Upper lobe of right lung (tissue), 1 donor: Measurements from ENCODE around the gene GPR75. TPM values are rescaled to one million over a fixed set of nuclear protein-coding genes. Genes with fewer than 3 reads are reported as not detected.

Experiments used
- ATAC-seq: fragments of 200-7000 bp; cut with Tn5 transposase; one replicate; pipeline ENCODE4 v1.9.1; 2020; ENCODE audit warnings: mild to moderate bottlenecking, moderate library complexity
- DNase-seq: peaks from one replicate; pipeline ENCODE4 v3.0.0-alpha.2; 2020
- H3K27ac ChIP-seq: fragments of 200-600 bp; one replicate; pipeline ENCODE4 v1.8.0; 2022
- H3K27me3 ChIP-seq: fragments of 200-600 bp; one replicate; pipeline ENCODE4 v1.8.0; 2022; ENCODE audit warnings: mild to moderate bottlenecking
- H3K36me3 ChIP-seq: fragments of 200-600 bp; one replicate; pipeline ENCODE4 v1.8.0; 2022
- H3K4me1 ChIP-seq: fragments of 200-600 bp; one replicate; pipeline ENCODE4 v1.8.0; 2022
- H3K4me3 ChIP-seq: fragments of 200-600 bp; one replicate; pipeline ENCODE4 v1.8.0; 2022; ENCODE audit warnings: mild to moderate bottlenecking
- H3K9me3 ChIP-seq: fragments of 200-600 bp; one replicate; pipeline ENCODE4 v1.8.0; 2022
- intact Hi-C: fragments of 100-400 bp; cut with DNase I; formaldehyde crosslinking; loops from one replicate; pipeline ENCODE4 v1.11.0; 2022
- total RNA-seq: library from RNA; stranded (reverse); fragmentation: NEBNext Ultra II Directional; extraction: Animal tissue kit (Norgen Biotek cat#: 25700); gene quantifications from one replicate; pipeline ENCODE4 v1.2.1, GENCODE V29; 2021
- TF ChIP-seq, protein P1 (sequence below): fragments of 200-600 bp; IDR thresholded peaks from one replicate; pipeline ENCODE4 v1.8.0; 2022; ENCODE audit warnings: antibody characterized with exemption
- donor health status: DM: no; HTN: yes; CAD: no; lungs with severe emphysema.

GPR75 gene
- total RNA-seq, 1 donor from 2014 or later: 2.5 TPM

- no peak overlapping the region for H3K4me3 ChIP-seq
- TF ChIP-seq, protein P1, sequence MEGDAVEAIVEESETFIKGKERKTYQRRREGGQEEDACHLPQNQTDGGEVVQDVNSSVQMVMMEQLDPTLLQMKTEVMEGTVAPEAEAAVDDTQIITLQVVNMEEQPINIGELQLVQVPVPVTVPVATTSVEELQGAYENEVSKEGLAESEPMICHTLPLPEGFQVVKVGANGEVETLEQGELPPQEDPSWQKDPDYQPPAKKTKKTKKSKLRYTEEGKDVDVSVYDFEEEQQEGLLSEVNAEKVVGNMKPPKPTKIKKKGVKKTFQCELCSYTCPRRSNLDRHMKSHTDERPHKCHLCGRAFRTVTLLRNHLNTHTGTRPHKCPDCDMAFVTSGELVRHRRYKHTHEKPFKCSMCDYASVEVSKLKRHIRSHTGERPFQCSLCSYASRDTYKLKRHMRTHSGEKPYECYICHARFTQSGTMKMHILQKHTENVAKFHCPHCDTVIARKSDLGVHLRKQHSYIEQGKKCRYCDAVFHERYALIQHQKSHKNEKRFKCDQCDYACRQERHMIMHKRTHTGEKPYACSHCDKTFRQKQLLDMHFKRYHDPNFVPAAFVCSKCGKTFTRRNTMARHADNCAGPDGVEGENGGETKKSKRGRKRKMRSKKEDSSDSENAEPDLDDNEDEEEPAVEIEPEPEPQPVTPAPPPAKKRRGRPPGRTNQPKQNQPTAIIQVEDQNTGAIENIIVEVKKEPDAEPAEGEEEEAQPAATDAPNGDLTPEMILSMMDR: no peak
- intact Hi-C loops: no loop called here
- ATAC-seq: no peak
- no peaks in the 10 kb centered on the region for H3K9me3 ChIP-seq
- DNase-seq: no peak
- H3K27me3 ChIP-seq: no peaks in the 10 kb centered on the region
- H3K4me1 ChIP-seq: peaks cover 11% of the 10 kb centered on the region
- H3K36me3 ChIP-seq: peaks cover 6% of the 10 kb centered on the region
- H3K27ac ChIP-seq: no peak overlapping the region
These were observed 30.3 kb downstream of the GPR75 start for GRCh38 chr2:53829273-53829979.

DNA sequence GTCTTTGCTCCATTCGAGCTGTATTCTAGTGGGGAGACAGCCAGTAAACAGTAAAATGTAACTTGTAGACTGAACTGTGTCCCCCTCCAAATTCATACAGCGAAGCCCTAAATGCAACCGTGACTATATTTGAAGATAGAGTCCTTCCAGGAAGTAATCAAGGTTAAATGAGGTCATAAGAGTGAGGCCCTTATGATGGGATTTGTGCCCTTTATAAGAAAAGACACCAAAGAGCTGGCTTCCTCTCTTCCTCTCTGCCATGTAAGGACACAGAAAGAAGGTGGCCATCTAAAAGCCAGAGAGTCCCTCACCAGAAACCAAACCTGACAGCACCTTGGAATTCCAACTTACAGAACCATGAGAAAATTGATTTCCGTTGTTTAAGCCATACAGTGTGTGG lies 31.4 kb downstream of the GPR75 start:
- peaks cover 11% of the 10 kb centered on the region for H3K4me1 ChIP-seq
- no peaks in the 10 kb centered on the region for H3K27me3 ChIP-seq
- peaks cover 6% of the 10 kb centered on the region for H3K36me3 ChIP-seq
- intact Hi-C loops: no loop called here
- no peak for ATAC-seq
- H3K9me3 ChIP-seq: no peaks in the 10 kb centered on the region
- no peak for DNase-seq
- no peak overlapping the region for H3K27ac ChIP-seq
- no peak overlapping the region for H3K4me3 ChIP-seq
- TF ChIP-seq, protein P1: no peak

- ATAC-seq: no peak
- H3K27me3 ChIP-seq: no peaks in the 10 kb centered on the region
- TF ChIP-seq, protein P1: no peak
- H3K27ac ChIP-seq: peak overlapping the region; percentile 6
- no peak overlapping the region for H3K4me3 ChIP-seq
- intact Hi-C loops: no loop called here
- H3K4me1 ChIP-seq: peaks cover 11% of the 10 kb centered on the region
- no peak for DNase-seq
- H3K9me3 ChIP-seq: no peaks in the 10 kb centered on the region
- H3K36me3 ChIP-seq: peaks cover 6% of the 10 kb centered on the region
These were observed 32.2 kb downstream of the GPR75 start for GRCh38 chr2:53827398-53828175.

DNA sequence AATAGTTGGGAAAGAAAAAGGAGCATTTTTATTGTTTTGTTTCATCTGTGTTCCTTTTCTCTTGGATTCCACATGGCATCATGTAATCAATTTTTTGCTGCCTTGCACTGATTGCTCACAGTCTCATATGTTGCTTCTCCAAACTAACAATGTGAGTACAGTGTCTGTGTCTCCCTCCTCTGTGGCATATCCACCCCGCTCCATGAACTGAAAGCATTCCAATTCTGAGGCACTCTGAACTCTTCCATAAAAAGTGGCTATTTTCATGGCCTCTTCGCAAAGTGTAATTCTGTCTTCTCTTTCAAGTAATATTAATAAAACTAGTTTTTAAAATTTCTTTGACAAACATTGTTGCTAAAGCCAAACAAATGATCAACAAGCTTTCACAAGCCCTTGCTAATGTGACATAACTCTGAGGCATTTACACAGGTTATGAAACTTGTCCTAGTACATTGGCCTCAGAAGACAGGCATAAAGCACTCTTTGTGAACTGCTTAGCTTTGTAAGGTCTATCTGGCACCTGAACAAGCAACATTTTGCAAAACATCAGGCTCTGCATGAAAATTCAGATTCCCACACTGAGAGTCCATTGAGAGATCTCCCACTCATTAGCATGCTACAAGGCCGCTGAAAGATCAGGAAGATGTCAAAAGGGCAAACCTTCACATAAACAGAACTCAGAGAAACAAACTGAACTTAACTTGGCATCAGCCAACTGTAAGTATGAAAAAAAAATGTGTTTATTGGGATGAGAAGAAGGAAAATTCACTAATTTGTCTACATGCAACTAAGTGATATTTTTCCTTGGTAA lies 33.0 kb downstream of the GPR75 start:
- DNase-seq: no peak
- peak overlapping the region; percentile 47 for H3K27ac ChIP-seq
- peak; percentile 77 for ATAC-seq
- TF ChIP-seq, protein P1: no peak
- H3K27me3 ChIP-seq: no peaks in the 10 kb centered on the region
- no peak overlapping the region for H3K4me3 ChIP-seq
- H3K4me1 ChIP-seq: peaks cover 11% of the 10 kb centered on the region
- H3K9me3 ChIP-seq: no peaks in the 10 kb centered on the region
- intact Hi-C loops: no loop called here
- peaks cover 6% of the 10 kb centered on the region for H3K36me3 ChIP-seq

DNA sequence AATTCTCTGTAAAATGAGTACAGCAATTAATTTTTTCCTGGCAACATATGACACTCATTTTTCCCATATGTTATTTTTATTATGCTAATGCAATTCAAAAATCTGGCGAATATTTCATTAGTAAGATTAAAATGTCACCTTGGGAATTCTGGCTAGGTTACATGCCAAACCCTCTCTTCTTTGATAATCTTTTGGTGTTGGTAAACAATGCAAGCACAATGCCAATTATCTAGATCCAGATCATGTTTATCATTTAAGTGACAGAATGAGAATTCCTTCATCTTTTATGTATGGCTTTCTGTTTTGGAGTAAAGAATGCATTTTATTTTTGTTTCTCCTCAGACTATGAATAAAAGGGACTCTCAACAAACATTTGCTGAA lies 33.7 kb downstream of the GPR75 start:
- ATAC-seq (no peak), DNase-seq (no peak)
- Histone ChIP-seq H3K9me3 (no peaks in the 10 kb centered on the region), H3K4me3 (no peak overlapping the region), H3K36me3 (peaks cover under 1% of the 10 kb centered on the region), H3K27me3 (no peaks in the 10 kb centered on the region), H3K27ac (peak overlapping the region; percentile 47), H3K4me1 (peaks cover 11% of the 10 kb centered on the region)
- intact Hi-C loops: no loop called here
- TF ChIP-seq, protein P1: no peak
